H9 (cell line): Measurements from ENCODE around the gene MEGF10. TPM values are rescaled to one million over a fixed set of nuclear protein-coding genes. Genes with fewer than 3 reads are reported as not detected.

Experiments
- DNase-seq: peaks from one replicate; pipeline ENCODE4 v3.0.0-alpha.2; 2017
- H2AFZ ChIP-seq: one replicate; pipeline ENCODE4 v1.6.1; 2013; ENCODE audit warnings: mild to moderate bottlenecking, low read length, control low read depth, moderate library complexity
- H2AK5ac ChIP-seq: 2 replicates; pipeline ENCODE4 v1.6.1; 2013; ENCODE audit warnings: low read length, control low read depth, mixed read lengths; ENCODE audit not compliant: insufficient read length
- H2BK120ac ChIP-seq: one replicate; pipeline ENCODE4 v1.6.1; 2013; ENCODE audit warnings: low read depth, mild to moderate bottlenecking, low read length, control low read depth, inconsistent platforms; ENCODE audit not compliant: poor library complexity, severe bottlenecking
- H2BK12ac ChIP-seq: 2 replicates; pipeline ENCODE4 v1.6.1; 2013; ENCODE audit warnings: low read length, control low read depth, mixed read lengths, low read depth; ENCODE audit not compliant: insufficient read length
- H2BK15ac ChIP-seq: 2 replicates; pipeline ENCODE4 v1.6.1; 2013; ENCODE audit warnings: low read depth, low read length, control low read depth
- H2BK20ac ChIP-seq: one replicate; pipeline ENCODE4 v1.6.1; 2013; ENCODE audit warnings: low read depth, mild to moderate bottlenecking, low read length, control low read depth, inconsistent platforms; ENCODE audit not compliant: poor library complexity, severe bottlenecking
- H2BK5ac ChIP-seq: 2 replicates; pipeline ENCODE4 v1.6.1; 2013; ENCODE audit warnings: low read length, control low read depth, mixed read lengths; ENCODE audit not compliant: insufficient read length
- H3K14ac ChIP-seq: 2 replicates; pipeline ENCODE4 v1.6.1; 2013; ENCODE audit warnings: low read length, control low read depth; ENCODE audit not compliant: insufficient read depth
- H3K18ac ChIP-seq: 2 replicates; pipeline ENCODE4 v1.6.1; 2013; ENCODE audit warnings: low read depth, mild to moderate bottlenecking, mixed read lengths, low read length, control low read depth; ENCODE audit not compliant: insufficient read length
- H3K23ac ChIP-seq: 2 replicates; pipeline ENCODE4 v1.6.1; 2013; ENCODE audit warnings: low read length, control low read depth, mixed read lengths, low read depth; ENCODE audit not compliant: insufficient read length
- H3K23me2 ChIP-seq: 2 replicates; pipeline ENCODE4 v1.6.1; 2013; ENCODE audit warnings: low read depth, mild to moderate bottlenecking, mixed read lengths, low read length, control low read depth; ENCODE audit not compliant: insufficient read length, poor library complexity, severe bottlenecking
- H3K27ac ChIP-seq: 2 replicates; pipeline ENCODE4 v1.5.1; 2013; ENCODE audit warnings: low read length, control low read depth, mixed read lengths, low read depth; ENCODE audit not compliant: insufficient read length
- H3K27me3 ChIP-seq: 2 replicates; pipeline ENCODE4 v1.6.1; 2013; ENCODE audit warnings: low read length, control low read depth, inconsistent platforms; ENCODE audit not compliant: insufficient read depth
- H3K4ac ChIP-seq: 2 replicates; pipeline ENCODE4 v1.6.1; 2013; ENCODE audit warnings: low read depth, mild to moderate bottlenecking, control low read depth, inconsistent platforms, low read length, moderate library complexity
- H3K4me1 ChIP-seq: 2 replicates; pipeline ENCODE4 v1.6.1; 2013; ENCODE audit warnings: low read length, control low read depth, inconsistent platforms; ENCODE audit not compliant: insufficient read depth
- H3K4me2 ChIP-seq: 2 replicates; pipeline ENCODE4 v1.6.1; 2013; ENCODE audit warnings: low read length, control low read depth, mixed read lengths; ENCODE audit not compliant: insufficient read length, insufficient read depth
- H3K56ac ChIP-seq: 2 replicates; pipeline ENCODE4 v1.6.1; 2013; ENCODE audit warnings: low read depth, mild to moderate bottlenecking, mixed read lengths, low read length, control low read depth; ENCODE audit not compliant: insufficient read length
- H3K79me1 ChIP-seq: 2 replicates; pipeline ENCODE4 v1.6.1; 2013; ENCODE audit warnings: low read depth, mild to moderate bottlenecking, moderate library complexity, low read length, control low read depth, inconsistent platforms; ENCODE audit not compliant: insufficient read depth, poor library complexity, severe bottlenecking
- H3K79me2 ChIP-seq: 2 replicates; pipeline ENCODE4 v1.6.1; 2013; ENCODE audit warnings: low read length, control low read depth, inconsistent platforms; ENCODE audit not compliant: insufficient read depth
- H3K9ac ChIP-seq: 2 replicates; pipeline ENCODE4 v1.6.1; 2013; ENCODE audit warnings: low read length, control low read depth, mixed read lengths; ENCODE audit not compliant: insufficient read length; ENCODE audit errors: extremely low read depth
- H3K9me3 ChIP-seq: one replicate; pipeline ENCODE4 v1.6.1; 2013; ENCODE audit warnings: low read depth, low read length, inconsistent platforms; ENCODE audit not compliant: control insufficient read depth
- H3T11ph ChIP-seq: one replicate; pipeline ENCODE4 v1.6.1; 2013; ENCODE audit warnings: mild to moderate bottlenecking, low read length, control low read depth, inconsistent platforms
- H4K20me1 ChIP-seq: one replicate; pipeline ENCODE4 v1.6.1; 2013; ENCODE audit not compliant: control insufficient read depth, insufficient read length, insufficient read depth
- H4K5ac ChIP-seq: 2 replicates; pipeline ENCODE4 v1.6.1; 2013; ENCODE audit warnings: low read depth, mild to moderate bottlenecking, mixed read lengths, low read length, control low read depth; ENCODE audit not compliant: insufficient read length
- H4K8ac ChIP-seq: replicated peaks from 2 replicates; pipeline ENCODE4 v1.6.1; 2013; ENCODE audit warnings: low read length, control low read depth, mixed read lengths, low read depth; ENCODE audit not compliant: insufficient read length
- H4K91ac ChIP-seq: 2 replicates; pipeline ENCODE4 v1.6.1; 2013; ENCODE audit warnings: low read depth, mild to moderate bottlenecking, moderate library complexity, mixed read lengths, low read length, control low read depth; ENCODE audit not compliant: insufficient read length
- H3K27ac Mint-ChIP-seq, 3 experiments: 2 replicates in 2 of 3; 3 replicates in 1 of 3; pipeline ENCODE4 v1.8.0; 2020 to 2021; ENCODE audit warnings: mixed read lengths in 3 of 3, mild to moderate bottlenecking in 1 of 3, moderate library complexity in 1 of 3
- H3K27me3 Mint-ChIP-seq: 2 replicates; pipeline ENCODE4 v1.8.0; 2021; ENCODE audit warnings: low read depth, mild to moderate bottlenecking, moderate library complexity, mixed read lengths
- H3K36me3 Mint-ChIP-seq, 3 experiments: 2 replicates in 2 of 3; 3 replicates in 1 of 3; pipeline ENCODE4 v1.8.0; 2020 to 2021; ENCODE audit warnings: low read depth in 3 of 3, mixed read lengths in 3 of 3; ENCODE audit not compliant: insufficient read depth in 1 of 3
- H3K4me1 Mint-ChIP-seq, 2 experiments: 2 replicates each; pipeline ENCODE4 v1.8.0; 2020; ENCODE audit warnings: mixed read lengths in 2 of 2
- H3K4me3 Mint-ChIP-seq, 2 experiments: 2 replicates in 1 of 2; 3 replicates in 1 of 2; pipeline ENCODE4 v1.8.0; 2020 to 2021; ENCODE audit warnings: mild to moderate bottlenecking in 2 of 2, mixed read lengths in 2 of 2, moderate library complexity in 1 of 2
- H3K9me3 Mint-ChIP-seq, 2 experiments: 2 replicates in 1 of 2; 3 replicates in 1 of 2; pipeline ENCODE4 v1.8.0; 2020; ENCODE audit warnings: mild to moderate bottlenecking in 2 of 2, mixed read lengths in 2 of 2, moderate library complexity in 1 of 2
- WGBS: extraction: QIAGEN DNeasy Blood & Tissue Kit; methylation state at CpG from one replicate; pipeline ENCODE4 v1.1.7; 2013; ENCODE audit warnings: missing lambda C conversion rate, low lambda C conversion rate, mixed read lengths; ENCODE audit not compliant: insufficient read length; ENCODE audit errors: extremely low coverage; 5-methylcytosine and 5-hydroxymethylcytosine counted together
- total RNA-seq: library from RNA; stranded (reverse); gene quantifications from 2 replicates; pipeline ENCODE4 v1.2.1, GENCODE V29; 2021
- TF ChIP-seq, protein P1 (sequence below): fragments of 200-600 bp; sonication (generic); conservative IDR thresholded peaks from 3 replicates; pipeline ENCODE4 v1.8.0; 2021; ENCODE audit warnings: antibody characterized with exemption, mild to moderate bottlenecking

MEGF10 gene
- total RNA-seq, 1 experiment from 2014 or later = 36.5 TPM

- Mint-ChIP-seq H3K4me3 (no peak overlapping the region), H3K4me1 (peaks cover 9% of the 10 kb centered on the region in 2 experiments), H3K27me3 (no peaks in the 10 kb centered on the region), H3K36me3 (peaks cover 0 to 4% (median 0%) of the 10 kb centered on the region in 3 experiments; a peak in 1 of 7 replicates), H3K9me3 (no peaks in the 10 kb centered on the region), H3K27ac (no peak overlapping the region)
- Histone ChIP-seq H2BK12ac (no peak overlapping the region), H4K20me1 (no peaks in the 10 kb centered on the region), H3K9me3 (no peaks in the 10 kb centered on the region), H4K91ac (no peak overlapping the region), H3K27ac (no peak overlapping the region), H2AK5ac (no peak overlapping the region), H3K4ac (no peak overlapping the region), H4K8ac (no peak overlapping the region), H2AFZ (no peak overlapping the region), H3K23me2 (no peaks in the 10 kb centered on the region), H2BK5ac (no peak overlapping the region), H3K56ac (no peak overlapping the region), H2BK20ac (no peak overlapping the region), H2BK15ac (no peak overlapping the region), H3K14ac (no peak overlapping the region), H3K23ac (no peak overlapping the region), H3K4me2 (no peak overlapping the region), H3K4me1 (no peaks in the 10 kb centered on the region), H3T11ph (no peak overlapping the region), H3K18ac (no peak overlapping the region), H2BK120ac (no peak overlapping the region), H4K5ac (no peak overlapping the region), H3K27me3 (no peaks in the 10 kb centered on the region), H3K79me1 (no peaks in the 10 kb centered on the region), H3K9ac (no peak overlapping the region), H3K79me2 (no peaks in the 10 kb centered on the region)
- DNase-seq = no peak
- TF ChIP-seq, protein P1, sequence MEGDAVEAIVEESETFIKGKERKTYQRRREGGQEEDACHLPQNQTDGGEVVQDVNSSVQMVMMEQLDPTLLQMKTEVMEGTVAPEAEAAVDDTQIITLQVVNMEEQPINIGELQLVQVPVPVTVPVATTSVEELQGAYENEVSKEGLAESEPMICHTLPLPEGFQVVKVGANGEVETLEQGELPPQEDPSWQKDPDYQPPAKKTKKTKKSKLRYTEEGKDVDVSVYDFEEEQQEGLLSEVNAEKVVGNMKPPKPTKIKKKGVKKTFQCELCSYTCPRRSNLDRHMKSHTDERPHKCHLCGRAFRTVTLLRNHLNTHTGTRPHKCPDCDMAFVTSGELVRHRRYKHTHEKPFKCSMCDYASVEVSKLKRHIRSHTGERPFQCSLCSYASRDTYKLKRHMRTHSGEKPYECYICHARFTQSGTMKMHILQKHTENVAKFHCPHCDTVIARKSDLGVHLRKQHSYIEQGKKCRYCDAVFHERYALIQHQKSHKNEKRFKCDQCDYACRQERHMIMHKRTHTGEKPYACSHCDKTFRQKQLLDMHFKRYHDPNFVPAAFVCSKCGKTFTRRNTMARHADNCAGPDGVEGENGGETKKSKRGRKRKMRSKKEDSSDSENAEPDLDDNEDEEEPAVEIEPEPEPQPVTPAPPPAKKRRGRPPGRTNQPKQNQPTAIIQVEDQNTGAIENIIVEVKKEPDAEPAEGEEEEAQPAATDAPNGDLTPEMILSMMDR = no peak
- WGBS = no CpG with 5 or more reads among the region's 2 CpGs
Observed at GRCh38 chr5:127352068-127352467, 61.5 kb downstream of the MEGF10 start.
